Activated CD4-positive, alpha-beta T cell treated with anti-CD3 and anti-CD28 coated beads for 36 hours (primary cell): Measurements from ENCODE around the gene LRSAM1. TPM values are rescaled to one million over a fixed set of nuclear protein-coding genes. Genes with fewer than 3 reads are reported as not detected.

Experiments used
- ATAC-seq: fragments of 200-7000 bp; cut with Tn5 transposase; one replicate; pipeline ENCODE4 v1.10.0; 2021; ENCODE audit warnings: mild to moderate bottlenecking, moderate library complexity
- CTCF ChIA-PET: fragments of 350-600 bp; sonication (Branson Sonifier 250); formaldehyde crosslinking; loops from one replicate; lab custom pipeline; 2021; ENCODE audit warnings: antibody characterized with exemption; lab: Charles Lee
- POLR2A ChIA-PET: fragments of 350-600 bp; sonication (Branson Sonifier 250); formaldehyde crosslinking; loops from one replicate; lab custom pipeline; 2021; ENCODE audit warnings: antibody characterized with exemption, inconsistent platforms; lab: Charles Lee
- DNase-seq: peaks from one replicate; pipeline ENCODE4 v3.0.0-alpha.2; 2020
- H3K27ac Mint-ChIP-seq: one replicate; pipeline ENCODE4 v1.8.0; 2021; ENCODE audit warnings: mixed read lengths
- H3K27me3 Mint-ChIP-seq: one replicate; pipeline ENCODE4 v1.8.0; 2021; ENCODE audit warnings: mixed read lengths
- H3K36me3 Mint-ChIP-seq: one replicate; pipeline ENCODE4 v1.8.0; 2021; ENCODE audit warnings: low read depth, mixed read lengths
- H3K4me1 Mint-ChIP-seq: one replicate; pipeline ENCODE4 v1.8.0; 2021; ENCODE audit warnings: mixed read lengths
- H3K4me3 Mint-ChIP-seq: one replicate; pipeline ENCODE4 v1.8.0; 2021; ENCODE audit warnings: mild to moderate bottlenecking, moderate library complexity, mixed read lengths
- H3K9me3 Mint-ChIP-seq: one replicate; pipeline ENCODE4 v1.8.0; 2021; ENCODE audit warnings: low read depth, mixed read lengths
- intact Hi-C, 2 experiments: fragments of 100-400 bp; cut with DNase I in 1 of 2; cut with micrococcal nuclease in 1 of 2; formaldehyde crosslinking; loops; one replicate each; pipeline versions ENCODE4 v1.14.2 to v1.15.1; 2022 to 2024; cut with DNase I, micrococcal nuclease
- total RNA-seq, 2 experiments: library from RNA; stranded (reverse); gene quantifications; one replicate each; pipeline ENCODE4 v1.2.3, GENCODE V29; 2021

LRSAM1 gene
- total RNA-seq, 2 experiments from 2014 or later: 20.0 to 20.4 TPM

DNA sequence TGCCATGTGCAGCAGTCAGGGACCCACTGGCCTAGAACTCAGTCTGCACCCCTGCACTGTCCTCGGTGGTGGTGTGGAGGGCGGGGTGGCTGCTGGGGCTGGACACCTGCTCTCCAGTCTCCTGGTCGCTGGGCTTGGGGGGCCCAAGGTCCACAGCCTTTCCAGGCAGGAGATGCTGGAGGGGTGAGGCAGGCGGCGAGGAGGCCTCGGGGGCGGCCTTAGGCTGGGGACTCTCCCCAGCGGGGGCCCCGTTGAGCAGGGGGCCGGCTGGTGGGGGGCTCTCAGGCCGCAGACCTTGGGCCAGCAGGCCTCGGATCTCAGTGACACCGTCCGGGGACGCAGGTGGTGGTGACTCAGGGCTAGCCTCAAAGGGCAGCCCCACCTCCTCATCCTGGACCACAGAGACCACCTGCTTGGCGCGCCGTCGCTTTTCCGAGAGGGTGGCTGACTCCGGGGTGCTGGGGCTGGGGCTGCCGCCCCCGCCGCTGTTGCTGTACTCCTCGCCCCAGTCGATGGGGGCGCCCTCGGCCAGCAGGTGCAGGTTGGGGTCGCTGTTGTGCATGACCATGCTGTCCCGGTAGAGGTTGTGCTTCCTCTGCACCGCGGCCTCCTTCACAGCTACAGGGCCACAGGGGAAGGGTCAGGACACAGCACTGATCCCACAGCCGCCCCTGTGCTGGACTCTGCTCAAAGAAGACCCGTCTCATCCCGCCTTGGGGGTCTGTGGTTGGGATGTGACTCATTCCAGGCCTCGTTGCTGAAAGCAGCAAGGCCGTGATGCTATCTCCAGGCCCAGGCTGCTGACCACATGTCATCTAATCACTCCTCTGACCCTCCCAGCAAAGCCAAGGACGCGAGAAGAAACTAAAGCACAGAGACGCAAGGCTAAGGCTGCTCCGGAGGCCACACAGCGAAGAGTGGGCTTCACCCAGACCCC, 55.8 kb downstream of the LRSAM1 start:
- Mint-ChIP-seq H3K4me3 (no peak overlapping the region), H3K27ac (no peak overlapping the region), H3K4me1 (no peaks in the 10 kb centered on the region), H3K9me3 (no peaks in the 10 kb centered on the region), H3K36me3 (no peaks in the 10 kb centered on the region), H3K27me3 (no peaks in the 10 kb centered on the region)
- DNase-seq (no peak), ATAC-seq (no peak)
- POLR2A ChIA-PET: no interaction called here
- CTCF ChIA-PET: interaction anchor here (0.9 kb wide), 1 partner anchor 54 kb away, joined by 3 read pairs; no protein-coding TSS in a partner anchor
- intact Hi-C loops: loop anchor here in 1 of 2 experiments (10.0 kb wide), 2 partner anchors 368 to 418 kb away; partner anchors contain the start of gene AK1

DNA sequence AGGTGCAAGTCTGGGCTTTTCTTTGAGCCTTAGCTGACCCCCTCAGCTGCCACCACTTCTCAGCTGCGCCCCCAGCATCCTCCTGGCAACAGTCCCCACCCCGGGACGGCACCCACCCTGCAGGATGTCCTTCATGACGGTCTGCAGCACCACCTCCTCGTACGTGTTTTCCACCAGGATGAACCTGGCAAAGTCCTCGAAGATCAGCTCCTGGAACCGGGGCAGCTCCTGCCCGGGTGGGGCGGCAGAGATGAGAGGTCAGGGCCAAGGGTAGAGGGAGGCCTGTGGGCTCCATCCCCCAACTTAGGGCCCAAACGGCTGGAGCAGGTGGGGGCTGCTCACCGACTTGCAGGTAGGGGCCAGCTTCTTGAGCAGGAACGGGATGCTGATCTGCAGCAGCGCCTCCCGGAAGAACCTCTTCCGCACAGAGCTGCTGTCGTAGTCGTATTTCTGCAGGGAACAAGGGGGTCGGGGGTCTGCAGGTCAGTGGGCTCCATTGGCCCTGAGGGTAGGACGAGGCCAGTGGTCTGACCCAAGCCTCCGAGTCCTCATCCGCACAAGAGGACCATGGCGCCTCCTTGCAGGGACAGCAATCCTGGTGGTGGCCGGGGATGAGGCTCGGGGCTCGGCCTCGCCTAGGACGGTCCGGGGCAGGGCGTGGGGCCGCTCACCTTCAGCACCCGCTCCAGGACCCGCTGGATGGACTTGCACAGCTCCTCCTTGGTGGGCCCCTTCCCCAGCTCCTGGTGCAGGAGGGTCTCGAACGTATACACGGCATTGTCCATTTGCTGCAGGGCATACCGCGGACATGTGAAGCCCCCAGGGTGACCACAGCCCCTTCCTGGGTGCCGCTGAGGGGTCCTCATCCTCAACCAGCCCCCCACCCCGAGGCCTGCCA, 56.7 kb downstream of the LRSAM1 start:
- no peak for DNase-seq
- intact Hi-C loops: loop anchor here in 1 of 2 experiments (10.0 kb wide), 2 partner anchors 367 to 417 kb away; partner anchors contain the start of gene AK1
- Mint-ChIP-seq H3K36me3 (no peaks in the 10 kb centered on the region), H3K4me1 (no peaks in the 10 kb centered on the region), H3K27me3 (no peaks in the 10 kb centered on the region), H3K4me3 (no peak overlapping the region), H3K9me3 (no peaks in the 10 kb centered on the region), H3K27ac (no peak overlapping the region)
- ATAC-seq: no peak
- POLR2A ChIA-PET: no interaction called here
- CTCF ChIA-PET: interaction anchor here (0.9 kb wide), 1 partner anchor 53 kb away, joined by 3 read pairs; no protein-coding TSS in a partner anchor

- ChIA-PET CTCF (no interaction called here), POLR2A (no interaction called here)
- Mint-ChIP-seq H3K36me3 (no peaks in the 10 kb centered on the region), H3K9me3 (no peaks in the 10 kb centered on the region), H3K27ac (no peak overlapping the region), H3K4me3 (no peak overlapping the region), H3K4me1 (no peaks in the 10 kb centered on the region), H3K27me3 (no peaks in the 10 kb centered on the region)
- DNase-seq: no peak
- no peak for ATAC-seq
- intact Hi-C loops: loop anchor here in 1 of 2 experiments (10.0 kb wide), 2 partner anchors 366 to 416 kb away; partner anchors contain the start of gene AK1
Observed at GRCh38 chr9:127508901-127509260, 57.6 kb downstream of the LRSAM1 start.

DNA sequence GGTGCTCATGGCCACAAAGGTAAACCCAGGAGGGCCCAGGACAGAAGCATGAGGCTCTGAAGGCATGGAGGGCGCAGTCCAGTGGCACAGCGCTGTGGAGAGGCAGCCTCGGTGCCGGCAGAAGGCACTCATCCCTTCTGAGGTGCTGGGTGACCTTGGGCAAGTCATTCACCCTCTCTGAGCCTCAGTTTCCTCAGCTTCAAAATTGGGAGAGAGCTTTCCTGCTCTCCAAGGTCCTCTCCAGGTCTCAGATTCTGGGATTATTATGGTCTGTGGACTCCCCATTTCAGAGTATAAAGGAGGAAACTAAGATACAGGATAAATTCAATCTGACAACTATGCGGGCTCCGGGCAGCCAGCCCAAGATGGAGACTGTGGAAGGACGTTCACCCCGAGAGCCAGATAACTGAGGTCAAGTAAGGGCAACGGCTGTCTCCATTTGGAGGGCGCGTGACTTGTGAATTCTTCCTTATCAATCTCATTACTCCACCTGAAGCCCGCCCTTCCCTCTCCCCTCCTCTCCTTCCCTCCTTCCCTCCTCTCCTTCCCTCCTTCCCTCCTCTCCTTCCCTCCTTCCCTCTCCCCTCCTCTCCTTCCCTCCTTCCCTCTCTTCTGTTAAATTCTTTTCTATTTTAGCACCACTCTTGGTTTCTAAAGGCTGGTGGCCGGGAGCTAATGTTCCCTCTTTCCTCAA, 58.1 kb downstream of the LRSAM1 start:
- CTCF ChIA-PET: no interaction called here
- no peak overlapping the region for H3K4me3 Mint-ChIP-seq
- H3K9me3 Mint-ChIP-seq: no peaks in the 10 kb centered on the region
- no peak overlapping the region for H3K27ac Mint-ChIP-seq
- H3K4me1 Mint-ChIP-seq: no peaks in the 10 kb centered on the region
- no peaks in the 10 kb centered on the region for H3K27me3 Mint-ChIP-seq
- POLR2A ChIA-PET: no interaction called here
- DNase-seq (no peak), ATAC-seq (no peak)
- intact Hi-C loops: loop anchor here in 1 of 2 experiments (10.0 kb wide), 2 partner anchors 365 to 415 kb away; partner anchors contain the start of gene AK1
- no peaks in the 10 kb centered on the region for H3K36me3 Mint-ChIP-seq

DNA sequence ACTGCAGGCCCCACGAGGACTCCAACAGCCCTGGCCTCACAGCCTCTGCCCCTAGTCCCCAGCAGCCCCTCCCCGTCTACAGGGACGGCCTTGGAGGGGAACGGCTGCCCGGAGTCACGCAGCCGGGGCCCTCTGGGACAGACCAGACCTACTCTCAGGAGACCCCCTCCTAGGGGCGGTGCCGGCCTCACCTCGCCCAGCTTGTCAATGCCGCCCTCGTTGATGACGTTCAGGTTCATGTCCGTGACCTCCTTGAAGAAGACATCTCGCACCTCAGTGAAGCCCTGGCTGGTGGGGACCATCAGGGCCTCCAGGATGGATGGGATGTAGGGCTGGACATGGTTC, 58.6 kb downstream of the LRSAM1 start:
- CTCF ChIA-PET: no interaction called here
- Mint-ChIP-seq H3K27ac (no peak overlapping the region), H3K9me3 (no peaks in the 10 kb centered on the region), H3K4me1 (no peaks in the 10 kb centered on the region), H3K36me3 (no peaks in the 10 kb centered on the region), H3K27me3 (no peaks in the 10 kb centered on the region), H3K4me3 (no peak overlapping the region)
- no peak for DNase-seq
- no peak for ATAC-seq
- POLR2A ChIA-PET: no interaction called here
- intact Hi-C loops: loop anchor here in 1 of 2 experiments (10.0 kb wide), 2 partner anchors 365 to 415 kb away; partner anchors contain the start of gene AK1

GRCh38 chr9:127514468-127514867, 63.2 kb downstream of the LRSAM1 start:
- H3K36me3 Mint-ChIP-seq: no peaks in the 10 kb centered on the region
- intact Hi-C loops: no loop called here
- no peak overlapping the region for H3K27ac Mint-ChIP-seq
- H3K9me3 Mint-ChIP-seq: no peaks in the 10 kb centered on the region
- no peak overlapping the region for H3K4me3 Mint-ChIP-seq
- no peak for DNase-seq
- ChIA-PET POLR2A (no interaction called here), CTCF (no interaction called here)
- H3K4me1 Mint-ChIP-seq: peaks cover 2% of the 10 kb centered on the region
- no peak for ATAC-seq
- H3K27me3 Mint-ChIP-seq: no peaks in the 10 kb centered on the region

- no peak overlapping the region for H3K4me3 Mint-ChIP-seq
Observed at GRCh38 chr9:127516835-127517607, 65.7 kb downstream of the LRSAM1 start.

GRCh38 chr9:127517620-127518019, 66.3 kb downstream of the LRSAM1 start:
- Mint-ChIP-seq H3K4me1 (peaks cover 2% of the 10 kb centered on the region), H3K36me3 (peaks cover 1% of the 10 kb centered on the region), H3K9me3 (no peaks in the 10 kb centered on the region), H3K27me3 (no peaks in the 10 kb centered on the region), H3K27ac (no peak overlapping the region), H3K4me3 (no peak overlapping the region)
- ATAC-seq: no peak
- intact Hi-C loops: no loop called here
- ChIA-PET CTCF (interaction anchor here (1.7 kb wide), 1 partner anchor 8 kb away, joined by 7 read pairs; no protein-coding TSS in a partner anchor), POLR2A (no interaction called here)
- no peak for DNase-seq

More at GRCh38 chr9:127516835-127517607, 65.7 kb downstream of the LRSAM1 start:
- no peaks in the 10 kb centered on the region for H3K27me3 Mint-ChIP-seq
- ChIA-PET CTCF (interaction anchor here (1.2 to 1.7 kb wide), 2 partner anchors 9 to 218 kb away, joined by 5 to 7 read pairs; partner anchors contain the start of gene TOR2A), POLR2A (no interaction called here)
- ATAC-seq (no peak), DNase-seq (no peak)
- H3K27ac Mint-ChIP-seq: no peak overlapping the region
- peaks cover 2% of the 10 kb centered on the region for H3K4me1 Mint-ChIP-seq
- H3K36me3 Mint-ChIP-seq: no peaks in the 10 kb centered on the region
- intact Hi-C loops: no loop called here
- no peaks in the 10 kb centered on the region for H3K9me3 Mint-ChIP-seq

DNA sequence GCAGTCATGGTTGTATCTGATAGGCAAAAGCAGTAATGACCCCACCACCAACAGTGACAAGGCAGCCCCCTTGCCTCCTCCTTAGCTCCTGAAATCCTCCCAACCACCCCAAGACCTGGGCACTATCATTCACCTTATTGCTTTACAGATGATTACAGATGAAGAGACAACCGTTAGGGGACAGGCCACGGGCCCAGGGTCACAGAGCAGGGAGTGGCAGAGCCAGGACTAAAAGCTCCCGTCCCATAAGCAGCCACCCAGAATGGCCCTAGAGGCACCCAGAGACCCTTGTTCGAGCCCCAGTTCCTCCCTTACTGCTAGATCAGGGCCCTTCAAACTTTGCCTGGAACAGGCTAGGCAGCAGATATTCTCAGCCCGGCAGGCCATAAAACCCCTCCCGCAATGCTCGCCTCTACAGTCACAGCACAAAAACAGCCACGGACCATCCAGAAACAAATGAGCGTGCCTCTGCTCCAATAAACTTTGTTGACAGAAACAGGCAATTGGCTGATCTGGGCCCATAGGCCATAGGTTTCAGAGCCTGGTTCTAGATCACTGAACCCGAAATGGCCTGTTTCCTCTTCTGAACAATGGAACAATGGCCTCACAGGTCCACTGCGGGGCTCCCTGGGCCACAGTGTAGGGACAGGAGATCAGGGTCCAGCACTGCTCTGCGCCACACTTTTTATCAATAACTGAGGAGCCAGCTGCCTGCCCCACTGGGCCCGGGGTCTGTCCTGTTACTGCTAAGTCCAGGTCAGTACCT, 67.0 kb downstream of the LRSAM1 start:
- intact Hi-C loops: no loop called here

More for the DNA sequence above, 67.0 kb downstream of the LRSAM1 start:
- Mint-ChIP-seq H3K4me1 (peaks cover 2% of the 10 kb centered on the region), H3K4me3 (no peak overlapping the region), H3K36me3 (peaks cover 6% of the 10 kb centered on the region), H3K27me3 (no peaks in the 10 kb centered on the region), H3K9me3 (peaks cover 5% of the 10 kb centered on the region), H3K27ac (no peak overlapping the region)
- ATAC-seq: no peak
- POLR2A ChIA-PET: no interaction called here
- CTCF ChIA-PET: no interaction called here
- no peak for DNase-seq
